Measurements from ENCODE around the gene ZNF839. TPM values are rescaled to one million over a fixed set of nuclear protein-coding genes. Genes with fewer than 3 reads are reported as not detected.
A peak's percentile ranks its signal among the peaks of the same experiment; 100 is the strongest.

ZNF839 gene
- total RNA-seq, 1 donor from 2014 or later: 19.2 TPM

DNA sequence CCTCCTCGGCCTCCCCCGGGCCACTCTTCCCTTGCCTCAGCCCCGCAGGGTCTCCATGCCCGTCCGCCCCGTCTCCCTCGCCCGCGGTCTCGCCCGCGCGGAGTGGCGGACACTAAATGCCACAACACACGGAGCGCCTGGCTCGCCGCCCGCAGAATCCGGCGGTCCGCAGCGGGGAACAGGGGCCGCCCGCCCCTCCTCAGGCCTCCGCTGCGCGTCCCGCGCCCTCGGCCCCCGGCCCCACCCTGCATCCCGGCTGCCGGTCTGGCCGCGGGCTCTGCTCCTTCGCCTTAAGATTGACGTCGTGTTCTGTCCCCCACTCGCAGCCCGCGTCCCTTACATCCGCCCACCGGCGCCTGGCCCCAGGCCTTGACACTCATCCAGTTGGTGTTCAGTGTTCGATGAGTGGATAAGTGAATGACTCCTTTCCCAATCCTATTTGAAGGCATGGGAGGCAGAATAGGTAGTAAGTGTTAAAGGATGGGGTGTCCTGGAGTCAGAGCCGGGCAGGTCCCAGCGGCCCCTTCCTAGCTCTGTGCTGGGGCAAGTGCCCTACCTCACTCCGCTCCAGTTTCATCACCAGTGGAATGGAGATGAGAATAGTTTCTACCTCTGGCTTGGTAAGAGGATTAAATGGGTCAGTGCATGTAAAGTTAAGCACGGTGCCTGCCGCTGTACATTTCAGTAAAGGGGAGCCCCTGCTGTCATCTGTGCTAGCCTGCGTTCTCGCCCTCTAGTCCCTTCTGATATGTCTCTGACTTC lies 43.8 kb downstream of the ZNF839 start:
- Mint-ChIP-seq H3K27ac (peak overlapping the region; percentile 95), H3K4me1 (peaks cover 12% of the 10 kb centered on the region), H3K4me3 (no peak overlapping the region), H3K9me3 (no peaks in the 10 kb centered on the region), H3K27me3 (ENCODE audit: low read depth) (no peaks in the 10 kb centered on the region), H3K36me3 (no peaks in the 10 kb centered on the region)
- peak; percentile 40 to 72 for DNase-seq (ENCODE audit: low spot score in 2 of 2, unreplicated experiment in 2 of 2)
- TF ChIP-seq CTCF (IDR thresholded peaks at IDR 0.05; ENCODE audit: unreplicated experiment): no peak

GRCh38 chr14:102370305-102370809 lies 50.8 kb downstream of the ZNF839 start:
- no peak for TF ChIP-seq CTCF (IDR thresholded peaks at IDR 0.05; ENCODE audit: unreplicated experiment)
- H3K4me1 Mint-ChIP-seq: no peaks in the 10 kb centered on the region
- H3K27me3 Mint-ChIP-seq (ENCODE audit: low read depth): no peaks in the 10 kb centered on the region
- no peak overlapping the region for H3K4me3 Mint-ChIP-seq
- DNase-seq (ENCODE audit: low spot score in 2 of 2, unreplicated experiment in 2 of 2): no peak
- H3K36me3 Mint-ChIP-seq: no peaks in the 10 kb centered on the region
- no peak overlapping the region for H3K27ac Mint-ChIP-seq
- H3K9me3 Mint-ChIP-seq: no peaks in the 10 kb centered on the region

- Mint-ChIP-seq H3K36me3 (no peaks in the 10 kb centered on the region), H3K27ac (no peak overlapping the region), H3K27me3 (ENCODE audit: low read depth) (no peaks in the 10 kb centered on the region), H3K9me3 (no peaks in the 10 kb centered on the region), H3K4me3 (no peak overlapping the region), H3K4me1 (no peaks in the 10 kb centered on the region)
- TF ChIP-seq CTCF (IDR thresholded peaks at IDR 0.05; ENCODE audit: unreplicated experiment): no peak
- no peak for DNase-seq (ENCODE audit: low spot score in 2 of 2, unreplicated experiment in 2 of 2)
Observed at GRCh38 chr14:102371361-102371760, 51.8 kb downstream of the ZNF839 start.

- Mint-ChIP-seq H3K27ac (no peak overlapping the region), H3K4me1 (no peaks in the 10 kb centered on the region), H3K27me3 (ENCODE audit: low read depth) (no peaks in the 10 kb centered on the region), H3K4me3 (no peak overlapping the region), H3K36me3 (peaks cover 3% of the 10 kb centered on the region), H3K9me3 (no peaks in the 10 kb centered on the region)
- TF ChIP-seq CTCF (IDR thresholded peaks at IDR 0.05; ENCODE audit: unreplicated experiment): no peak
- no peak for DNase-seq (ENCODE audit: low spot score in 2 of 2, unreplicated experiment in 2 of 2)
Observed at GRCh38 chr14:102373110-102373509, 53.6 kb downstream of the ZNF839 start.

- peaks cover 10% of the 10 kb centered on the region for H3K36me3 Mint-ChIP-seq
- H3K9me3 Mint-ChIP-seq: no peaks in the 10 kb centered on the region
- no peaks in the 10 kb centered on the region for H3K4me1 Mint-ChIP-seq
- no peak overlapping the region for H3K4me3 Mint-ChIP-seq
- DNase-seq (ENCODE audit: low spot score in 2 of 2, unreplicated experiment in 2 of 2): no peak
- TF ChIP-seq CTCF (IDR thresholded peaks at IDR 0.05; ENCODE audit: unreplicated experiment): no peak
- H3K27ac Mint-ChIP-seq: no peak overlapping the region
- no peaks in the 10 kb centered on the region for H3K27me3 Mint-ChIP-seq (ENCODE audit: low read depth)
Observed at GRCh38 chr14:102374264-102374663, 54.7 kb downstream of the ZNF839 start.

All from mesothelial cell of epicardium (in vitro differentiated cells).